Left renal cortex interstitium (tissue), 4 donors: ENCODE measurements around the gene AFF3. TPM values are rescaled to one million over a fixed set of nuclear protein-coding genes. Genes with fewer than 3 reads are reported as not detected.

Source experiments
- DNase-seq, 4 donors: peaks; one replicate each; pipeline ENCODE4 v3.0.0-alpha.2; 2013; ENCODE audit warnings: low read depth in 4 of 4, low spot score in 2 of 4, missing footprints in 1 of 4
- polyA plus RNA-seq, 4 donors: library from polyadenylated mRNA; unstranded; fragments of 120-200 nt; gene quantifications; one replicate each; pipeline ENCODE4 v1.2.1, GENCODE V29; 2013; ENCODE audit not compliant: insufficient read length in 4 of 4

Gene AFF3
- polyA plus RNA-seq, 4 donors = 18.4 to 26.6 (median 24.0) TPM

- DNase-seq = no peak
These were observed 539.9 kb downstream of the AFF3 start for GRCh38 chr2:99602476-99602875.

DNA sequence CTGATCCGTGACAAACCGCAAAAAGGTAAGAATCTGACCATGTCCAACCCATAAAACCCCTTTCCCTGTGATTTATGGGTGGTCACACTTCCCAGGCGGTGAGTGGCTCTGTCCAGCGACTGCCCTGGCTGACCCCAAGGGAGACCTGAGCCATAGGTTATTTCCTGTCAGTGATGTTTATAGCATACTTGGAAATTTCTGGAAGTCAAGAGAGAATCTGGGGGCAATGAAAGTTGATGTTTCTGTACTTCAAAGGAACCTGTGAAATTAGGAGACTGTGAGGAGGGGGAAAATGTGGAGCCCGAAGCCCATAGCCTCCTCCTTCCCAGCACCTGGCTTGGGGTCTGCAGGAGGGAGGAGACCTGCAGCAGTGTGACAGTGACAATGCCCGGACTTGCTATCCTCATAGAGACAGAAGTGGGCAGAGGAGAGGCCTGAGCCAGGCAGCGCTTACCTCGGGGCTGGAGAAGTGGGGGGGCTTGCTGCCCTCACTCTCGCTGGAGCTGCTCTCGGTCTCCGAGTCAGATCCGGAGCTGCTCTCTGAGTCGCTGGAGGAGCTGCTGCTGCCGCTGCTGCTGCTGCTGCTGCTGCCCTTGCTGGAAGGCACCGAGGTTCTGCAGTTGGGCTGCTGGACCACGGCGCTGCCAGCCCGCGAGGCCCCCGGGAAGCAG, 541.3 kb downstream of the AFF3 start:
- peak; percentile 54 to 75 (median 62) for DNase-seq

DNA sequence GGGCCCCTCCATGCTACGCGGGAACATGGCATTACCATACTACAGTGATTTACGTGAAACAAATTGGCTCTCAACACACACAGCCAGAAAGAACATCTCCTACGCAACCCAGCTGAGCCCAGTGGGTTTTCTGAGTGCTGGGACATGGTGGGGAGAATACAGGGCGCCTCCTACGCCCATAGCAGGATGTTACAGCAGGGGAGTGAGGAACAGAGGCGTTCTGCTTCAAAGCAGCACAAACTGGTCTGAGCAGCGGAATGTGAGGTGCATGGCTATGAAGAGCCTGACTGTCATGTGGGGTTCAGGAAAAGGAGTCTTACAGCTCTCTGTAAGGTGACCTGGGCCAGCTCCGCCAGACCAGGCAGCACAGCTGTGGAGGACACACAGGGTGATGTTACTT, 543.9 kb downstream of the AFF3 start:
- DNase-seq = no peak

- DNase-seq = no peak
These were observed 544.8 kb downstream of the AFF3 start for GRCh38 chr2:99597616-99598015.

DNA sequence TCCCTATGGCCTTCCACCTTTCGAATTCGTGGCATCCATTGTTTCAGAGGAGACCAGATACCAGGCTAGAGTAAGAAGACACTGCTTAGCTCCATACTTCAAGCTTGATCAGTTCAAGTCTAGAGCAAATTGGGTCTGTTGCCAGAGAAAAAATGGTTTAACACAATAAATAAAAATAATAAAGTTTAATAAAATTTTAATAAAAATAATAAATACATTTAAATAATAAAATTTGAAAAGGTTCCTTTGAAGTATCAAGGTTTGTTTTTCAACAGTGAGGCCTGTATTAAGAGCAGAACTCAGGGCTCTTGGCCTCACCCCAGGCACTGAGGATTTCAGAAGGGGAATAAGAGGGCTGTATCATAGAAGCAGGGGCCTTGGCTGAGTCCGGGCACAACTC, 547.0 kb downstream of the AFF3 start:
- no peak for DNase-seq

- no peak for DNase-seq
These were observed 548.5 kb downstream of the AFF3 start for GRCh38 chr2:99593692-99594427.

DNA sequence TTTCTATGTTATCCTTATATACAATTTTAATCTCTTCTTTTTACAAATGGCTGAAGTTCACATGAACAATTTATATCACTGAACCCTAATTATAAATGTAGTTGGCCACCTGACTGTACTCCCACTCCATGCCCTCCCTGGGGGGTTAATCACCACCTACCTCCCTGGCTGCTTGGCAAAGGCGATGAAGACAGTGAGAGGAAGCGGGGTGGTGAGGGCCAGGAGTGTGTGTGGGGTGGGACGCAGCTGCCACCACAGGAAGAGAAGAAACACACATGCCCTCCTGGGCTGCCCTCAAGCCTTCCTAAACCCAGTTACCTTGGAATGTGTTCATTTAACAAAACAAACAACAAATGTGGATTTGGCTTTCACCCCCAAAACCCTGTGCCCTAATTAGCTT, 565.6 kb downstream of the AFF3 start:
- DNase-seq = no peak

GRCh38 chr2:99573634-99574251, 568.6 kb downstream of the AFF3 start:
- no peak for DNase-seq

- no peak for DNase-seq
These were observed 569.8 kb downstream of the AFF3 start for GRCh38 chr2:99572373-99573164.

- no peak for DNase-seq
These were observed 570.4 kb downstream of the AFF3 start for GRCh38 chr2:99571954-99572353.

- DNase-seq = no peak
These were observed 570.9 kb downstream of the AFF3 start for GRCh38 chr2:99571533-99571932.

DNA sequence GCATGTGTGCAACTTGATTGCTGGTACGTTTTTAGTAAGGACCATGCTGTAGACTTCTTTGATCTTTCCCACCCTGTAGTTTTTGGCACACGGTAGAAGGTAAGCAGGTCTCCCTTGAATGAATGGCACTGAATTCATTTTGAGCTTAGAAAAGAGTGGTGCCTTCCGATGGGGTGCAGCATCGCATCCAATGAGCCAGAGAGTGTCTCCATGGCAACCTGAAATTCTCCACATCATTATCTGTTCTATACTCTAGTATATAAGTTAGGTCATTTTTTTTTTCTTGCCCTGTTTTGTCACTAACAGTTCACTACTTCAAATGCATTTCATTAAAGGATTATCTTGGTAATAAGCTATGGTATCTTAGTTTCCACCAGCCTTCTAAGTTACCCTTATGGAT, 571.4 kb downstream of the AFF3 start:
- DNase-seq = no peak

- no peak for DNase-seq
These were observed 573.0 kb downstream of the AFF3 start for GRCh38 chr2:99569386-99569785.

DNA sequence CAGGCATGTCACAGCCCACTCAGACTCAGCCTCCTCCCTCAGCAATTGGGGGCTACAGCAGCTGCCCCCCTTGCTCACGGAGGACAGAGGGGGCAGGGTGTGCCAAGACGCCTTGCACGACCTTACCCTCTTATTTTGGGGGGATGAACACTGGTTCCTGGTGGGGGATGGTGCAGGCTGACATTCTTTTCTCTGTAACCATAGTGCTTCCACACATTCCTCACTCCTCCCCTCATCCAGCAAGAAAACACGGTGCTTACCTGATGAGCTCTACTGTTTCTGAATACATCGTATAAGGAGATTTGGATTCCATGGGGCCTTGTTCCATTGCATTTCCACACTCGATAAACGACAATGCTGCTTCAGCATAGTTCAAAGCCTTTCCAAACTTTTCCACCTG, 577.2 kb downstream of the AFF3 start:
- DNase-seq = no peak

DNA sequence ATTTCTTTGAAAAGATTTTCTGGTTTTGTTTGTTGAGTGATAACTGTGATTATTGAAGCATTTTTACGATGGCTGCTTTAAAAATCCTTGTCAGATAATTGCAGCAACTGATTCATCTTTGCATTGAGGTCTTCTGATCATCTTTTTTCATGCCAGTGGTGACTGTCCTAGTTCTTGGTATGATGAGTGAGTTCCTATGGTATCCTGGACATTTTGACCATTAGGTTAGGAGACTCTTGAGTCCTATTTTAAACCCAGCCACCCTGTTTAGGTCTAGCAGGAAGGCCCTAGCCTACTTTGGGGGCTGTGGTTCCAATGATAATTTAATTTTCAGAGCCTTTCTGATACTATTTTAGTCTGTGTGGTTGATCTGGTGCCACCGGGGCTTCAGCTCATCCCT, 579.9 kb downstream of the AFF3 start:
- no peak for DNase-seq

DNA sequence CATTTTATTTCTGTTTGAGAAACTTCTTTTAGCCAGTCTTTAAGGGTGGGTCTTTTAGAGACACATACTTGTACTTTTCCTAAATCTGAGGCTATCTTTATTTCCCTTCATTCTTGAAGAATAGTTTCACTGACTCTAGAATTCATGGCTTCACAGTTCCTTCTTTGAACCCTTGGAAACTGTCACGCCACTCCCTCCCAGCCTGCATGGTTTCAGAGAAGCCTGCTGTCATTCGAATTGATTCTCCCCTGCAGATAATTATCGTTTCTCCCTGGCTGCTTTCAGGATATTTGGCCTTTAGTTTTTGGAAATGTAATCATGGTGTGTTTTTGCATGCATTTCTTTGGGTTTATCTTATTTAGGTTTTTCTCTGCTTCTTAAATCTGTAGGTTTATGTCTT, 580.6 kb downstream of the AFF3 start:
- DNase-seq = no peak

- peak; percentile 37 to 69 (median 46) for DNase-seq
These were observed 583.2 kb downstream of the AFF3 start for GRCh38 chr2:99559075-99559662.

- DNase-seq = no peak
These were observed 587.0 kb downstream of the AFF3 start for GRCh38 chr2:99555404-99555803.

DNA sequence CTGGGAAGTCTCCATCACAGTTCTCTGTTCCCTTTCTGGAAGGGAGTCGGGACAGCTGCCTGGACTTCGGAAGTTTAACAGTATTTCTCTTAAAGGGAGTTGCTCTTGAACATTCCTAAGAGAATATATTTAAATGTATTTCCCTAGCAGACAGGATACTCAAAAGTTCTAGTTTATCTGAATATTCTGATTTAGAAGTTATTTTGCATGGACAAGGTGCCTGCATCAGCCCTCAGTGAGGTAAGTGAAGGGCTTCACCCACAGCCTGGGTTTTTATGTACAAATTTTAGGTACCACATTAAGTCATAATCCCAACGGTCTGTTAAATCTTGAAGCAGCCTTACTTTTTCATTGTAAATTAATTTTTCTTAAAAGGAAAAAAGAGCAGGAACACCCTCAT, 587.5 kb downstream of the AFF3 start:
- DNase-seq = no peak

DNA sequence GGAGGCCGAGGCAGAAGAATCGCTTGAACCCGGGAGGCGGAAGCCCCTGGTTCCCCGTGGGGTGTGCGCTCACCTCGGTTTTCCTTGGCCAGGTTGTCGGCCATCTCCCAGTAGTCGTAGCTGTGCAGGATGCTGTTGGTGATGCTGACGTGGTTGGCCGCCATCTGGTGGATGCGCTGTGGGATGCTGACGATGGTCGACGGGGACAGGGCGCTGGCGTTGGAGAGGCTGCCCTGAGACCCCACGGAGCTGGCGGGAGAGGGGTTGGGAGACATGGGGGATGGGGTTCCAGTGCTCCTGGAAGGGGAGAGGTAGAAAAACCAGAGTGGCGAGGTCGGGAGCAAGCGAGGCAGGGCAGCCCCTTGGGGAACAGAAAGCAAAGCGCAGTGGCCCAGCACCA, 588.2 kb downstream of the AFF3 start:
- no peak for DNase-seq

DNA sequence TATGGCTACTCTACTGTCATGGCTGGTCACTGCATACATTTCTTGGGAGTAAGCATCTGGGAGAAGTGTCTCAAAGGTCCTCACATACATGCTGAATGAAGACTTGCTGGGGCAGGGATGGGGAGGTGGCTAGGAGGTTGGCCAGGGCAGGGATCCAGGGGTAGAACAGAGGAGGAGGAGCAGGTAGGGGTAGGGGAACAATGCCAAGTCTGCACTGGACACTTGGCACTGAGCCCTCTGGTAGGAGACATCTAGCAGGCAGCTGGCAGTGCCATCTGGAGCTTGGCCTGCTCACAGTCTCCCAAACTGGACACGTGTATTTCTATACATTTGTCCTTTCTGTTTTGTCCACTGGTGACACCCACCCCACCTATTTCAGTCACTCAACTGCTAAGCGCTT, 589.9 kb downstream of the AFF3 start:
- DNase-seq = no peak
